NCI-H2081 (cell line): ENCODE results near the gene TBC1D26.
"Not testable (repeated sequence)": the region's sequence is repeated elsewhere in the genome, so short reads cannot be mapped to it uniquely, and the experiment has no call there.

ENCODE experiments used
- DNase-seq, 2 experiments: peaks; one replicate each; lab custom pipeline; 2025; lab: John Stamatoyannopoulos, UW

The TBC1D26 gene

GRCh38 chr17:15744074-15744676 lies 12.1 kb downstream of the TBC1D26 start:
- no peak for DNase-seq

- DNase-seq, result peak; percentile 6 to 42
These were observed 12.8 kb downstream of the TBC1D26 start for GRCh38 chr17:15744885-15745284.

GRCh38 chr17:15749403-15749802 lies 17.3 kb downstream of the TBC1D26 start:
- DNase-seq, result not testable (repeated sequence)

GRCh38 chr17:15768865-15769533 lies 36.9 kb downstream of the TBC1D26 start:
- DNase-seq, result not testable (repeated sequence)

GRCh38 chr17:15770679-15771078 lies 38.6 kb downstream of the TBC1D26 start:
- not testable (repeated sequence) for DNase-seq

- no peak for DNase-seq
These were observed 44.8 kb downstream of the TBC1D26 start for GRCh38 chr17:15776871-15777270.

- no peak for DNase-seq
These were observed 45.2 kb downstream of the TBC1D26 start for GRCh38 chr17:15777297-15777696.

- no peak for DNase-seq
These were observed 45.6 kb downstream of the TBC1D26 start for GRCh38 chr17:15777717-15778116.

- DNase-seq, result no peak
These were observed 47.0 kb downstream of the TBC1D26 start for GRCh38 chr17:15779119-15779518.

- no peak for DNase-seq
These were observed 48.1 kb downstream of the TBC1D26 start for GRCh38 chr17:15780188-15780587.

GRCh38 chr17:15782866-15783265 lies 50.8 kb downstream of the TBC1D26 start:
- DNase-seq, result no peak

GRCh38 chr17:15783461-15783860 lies 51.4 kb downstream of the TBC1D26 start:
- DNase-seq, result no peak

- DNase-seq, result not testable (repeated sequence)
These were observed 52.3 kb downstream of the TBC1D26 start for GRCh38 chr17:15784351-15784750.

- DNase-seq, result not testable (repeated sequence)
These were observed 55.4 kb downstream of the TBC1D26 start for GRCh38 chr17:15787363-15788075.

- DNase-seq, result not testable (repeated sequence)
These were observed 56.3 kb downstream of the TBC1D26 start for GRCh38 chr17:15788365-15788764.
